ENCODE data around the gene THRA. TPM values are rescaled to one million over a fixed set of nuclear protein-coding genes. Genes with fewer than 3 reads are reported as not detected.

The THRA gene
- total and polyA plus RNA-seq, 2 of the 8 experiments (the other 6 are each of a cell fraction or from before 2014, with no cell fraction given) = 6.4 to 10.2 TPM

DNA sequence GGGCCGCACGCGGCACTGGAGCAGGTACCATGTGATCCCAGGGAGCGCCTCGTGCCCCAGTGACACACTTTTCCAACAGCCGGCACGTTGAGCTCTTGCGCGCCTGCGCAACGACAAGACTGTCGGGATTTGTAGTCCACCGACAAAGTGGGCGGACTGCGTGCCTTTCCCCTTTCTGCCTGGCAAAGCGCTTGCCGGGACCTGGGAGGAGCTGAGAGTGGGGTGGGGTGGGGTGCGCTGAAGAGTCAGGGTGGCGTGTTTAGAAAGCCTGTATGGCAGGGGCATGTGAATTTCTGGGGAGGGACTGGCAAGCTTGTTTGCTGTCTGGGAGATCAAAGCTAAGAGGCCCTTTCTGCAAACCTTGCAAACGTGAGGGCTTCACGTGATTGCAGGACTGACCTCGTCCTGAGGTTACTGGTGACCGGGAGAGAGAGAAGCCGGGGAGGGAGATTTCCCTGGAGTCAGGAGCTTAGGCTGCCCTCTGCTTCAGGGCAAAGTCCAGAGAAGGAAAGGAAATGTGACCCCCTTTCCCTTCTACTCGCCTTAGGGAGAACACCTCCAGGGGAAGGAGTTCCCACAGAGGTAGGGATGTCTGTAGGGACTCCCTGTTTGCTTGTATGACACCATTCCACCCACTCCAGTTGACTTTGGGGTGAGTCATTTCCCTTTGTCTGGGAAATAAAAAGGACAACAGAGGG, 38.1 kb downstream of the THRA start (continued):
- peak; percentile 50 for TF ChIP-seq SIX5 (IDR thresholded peaks at IDR 0.05; ENCODE audit: low read depth, low read length)
- 0 out of 4 replicates have a peak, but pooled peaks have one; percentile 10 to 17 for TF ChIP-seq HDAC2 (IDR thresholded peaks at IDR 0.05; ENCODE audit: borderline replicate concordance in 1 of 2, low read depth in 2 of 2, low read length in 2 of 2)
- TF ChIP-seq CBX8 (IDR thresholded peaks at IDR 0.05; ENCODE audit: borderline replicate concordance, low read depth, low read length) = no peak
- TF ChIP-seq, protein P1, sequence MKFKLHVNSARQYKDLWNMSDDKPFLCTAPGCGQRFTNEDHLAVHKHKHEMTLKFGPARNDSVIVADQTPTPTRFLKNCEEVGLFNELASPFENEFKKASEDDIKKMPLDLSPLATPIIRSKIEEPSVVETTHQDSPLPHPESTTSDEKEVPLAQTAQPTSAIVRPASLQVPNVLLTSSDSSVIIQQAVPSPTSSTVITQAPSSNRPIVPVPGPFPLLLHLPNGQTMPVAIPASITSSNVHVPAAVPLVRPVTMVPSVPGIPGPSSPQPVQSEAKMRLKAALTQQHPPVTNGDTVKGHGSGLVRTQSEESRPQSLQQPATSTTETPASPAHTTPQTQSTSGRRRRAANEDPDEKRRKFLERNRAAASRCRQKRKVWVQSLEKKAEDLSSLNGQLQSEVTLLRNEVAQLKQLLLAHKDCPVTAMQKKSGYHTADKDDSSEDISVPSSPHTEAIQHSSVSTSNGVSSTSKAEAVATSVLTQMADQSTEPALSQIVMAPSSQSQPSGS (IDR thresholded peaks at IDR 0.05; ENCODE audit: low read length) = no peak
- peak; percentile 83 for TF ChIP-seq CREB1 (IDR thresholded peaks at IDR 0.05)
- no peak for TF ChIP-seq ZNF274 (IDR thresholded peaks at IDR 0.05; ENCODE audit: borderline replicate concordance, extremely low read depth, low read length)
- TF ChIP-seq, protein P2, sequence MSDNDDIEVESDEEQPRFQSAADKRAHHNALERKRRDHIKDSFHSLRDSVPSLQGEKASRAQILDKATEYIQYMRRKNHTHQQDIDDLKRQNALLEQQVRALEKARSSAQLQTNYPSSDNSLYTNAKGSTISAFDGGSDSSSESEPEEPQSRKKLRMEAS (IDR thresholded peaks at IDR 0.05) = peak; percentile 100
- 0 out of 2 replicates have a peak, but pooled peaks have one; percentile 29 for TF ChIP-seq TEAD4 (IDR thresholded peaks at IDR 0.05; ENCODE audit: low read depth, low read length)
- no peak for TF ChIP-seq RFX5 (IDR thresholded peaks at IDR 0.05; ENCODE audit: borderline replicate concordance, low read depth, low read length)
- TF ChIP-seq EP300 (IDR thresholded peaks at IDR 0.05; ENCODE audit: borderline replicate concordance in 1 of 2, low read depth in 2 of 2, low read length in 2 of 2) = no peak
- peak; percentile 22; the same call in 1 of the 2 replicates for TF ChIP-seq JUN (IDR thresholded peaks at IDR 0.05; ENCODE audit: low read depth, low read length)
- TF ChIP-seq MAFK (IDR thresholded peaks at IDR 0.05; ENCODE audit: low read depth, low read length) = peak; percentile 22; the same call in 1 of the 2 replicates
- TF ChIP-seq CBX5 (IDR thresholded peaks at IDR 0.05; ENCODE audit: low read depth, low read length) = no peak
- TF ChIP-seq SIN3A (conservative IDR thresholded peaks at IDR 0.05 in 1 of 2, IDR thresholded peaks at IDR 0.05 in 1 of 2; ENCODE audit: low read depth in 1 of 2, low read length in 2 of 2) = peak; percentile 11 to 77; a peak in 1 of 4 replicates
- TF ChIP-seq E2F6 (IDR thresholded peaks at IDR 0.05) = peak; percentile 98
- no peak for TF ChIP-seq CTBP2 (IDR thresholded peaks at IDR 0.05; ENCODE audit: borderline replicate concordance, insufficient read depth, insufficient read length, low read length)
- TF ChIP-seq SP1 (IDR thresholded peaks at IDR 0.05; ENCODE audit: low read depth, low read length) = 0 out of 2 replicates have a peak, but pooled peaks have one; percentile 4
- 0 out of 2 replicates have a peak, but pooled peaks have one; percentile 17 for TF ChIP-seq BACH1 (IDR thresholded peaks at IDR 0.05; ENCODE audit: low read length)

All from H1 (cell line).